Thyroid gland (tissue), 4 donors: ENCODE data around the gene LRRC8D.

Experiments used
- POLR2A ChIP-seq, 2 donors: fragments of 450-650 bp; IDR thresholded peaks; one replicate each; pipeline ENCODE4 v1.6.1; 2017; ENCODE audit warnings: antibody characterized with exemption in 2 of 2, mild to moderate bottlenecking in 2 of 2, moderate library complexity in 1 of 2
- TF ChIP-seq, protein P1 (sequence below), 6 experiments: fragments of 200-600 bp in 3 of 6; fragments of 450-650 bp in 3 of 6; sonication (generic) in 3 of 6; IDR thresholded peaks; one replicate each; pipeline ENCODE4 v1.5.1; 2016 to 2019; ENCODE audit warnings: antibody characterized with exemption in 6 of 6, mild to moderate bottlenecking in 2 of 6, inconsistent platforms in 1 of 6, moderate library complexity in 1 of 6

DNA sequence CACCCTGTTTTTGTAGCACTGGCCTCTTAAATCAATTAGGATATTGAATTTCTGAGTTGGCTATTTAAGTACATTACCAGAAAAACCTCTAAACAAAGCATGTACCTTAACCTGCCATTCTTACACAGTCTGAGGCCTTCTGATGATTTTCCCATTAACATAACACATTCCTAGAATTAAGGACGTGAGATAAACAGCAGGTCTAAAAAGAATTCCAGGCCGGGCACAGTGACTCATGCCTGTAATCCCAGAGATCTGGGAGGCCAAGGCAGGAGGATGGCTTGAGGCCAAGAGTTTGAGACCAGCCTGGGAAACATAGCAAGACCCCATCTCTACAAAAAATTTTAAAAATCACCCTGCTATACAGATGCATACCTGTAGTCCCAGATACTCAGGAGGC lies 18.0 kb upstream of the LRRC8D start:
- TF ChIP-seq, protein P1, sequence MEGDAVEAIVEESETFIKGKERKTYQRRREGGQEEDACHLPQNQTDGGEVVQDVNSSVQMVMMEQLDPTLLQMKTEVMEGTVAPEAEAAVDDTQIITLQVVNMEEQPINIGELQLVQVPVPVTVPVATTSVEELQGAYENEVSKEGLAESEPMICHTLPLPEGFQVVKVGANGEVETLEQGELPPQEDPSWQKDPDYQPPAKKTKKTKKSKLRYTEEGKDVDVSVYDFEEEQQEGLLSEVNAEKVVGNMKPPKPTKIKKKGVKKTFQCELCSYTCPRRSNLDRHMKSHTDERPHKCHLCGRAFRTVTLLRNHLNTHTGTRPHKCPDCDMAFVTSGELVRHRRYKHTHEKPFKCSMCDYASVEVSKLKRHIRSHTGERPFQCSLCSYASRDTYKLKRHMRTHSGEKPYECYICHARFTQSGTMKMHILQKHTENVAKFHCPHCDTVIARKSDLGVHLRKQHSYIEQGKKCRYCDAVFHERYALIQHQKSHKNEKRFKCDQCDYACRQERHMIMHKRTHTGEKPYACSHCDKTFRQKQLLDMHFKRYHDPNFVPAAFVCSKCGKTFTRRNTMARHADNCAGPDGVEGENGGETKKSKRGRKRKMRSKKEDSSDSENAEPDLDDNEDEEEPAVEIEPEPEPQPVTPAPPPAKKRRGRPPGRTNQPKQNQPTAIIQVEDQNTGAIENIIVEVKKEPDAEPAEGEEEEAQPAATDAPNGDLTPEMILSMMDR (IDR thresholded peaks at IDR 0.05): no peak
- TF ChIP-seq POLR2A (IDR thresholded peaks at IDR 0.05): no peak
